GM21526 (cell line): ENCODE data around the gene RPL19.

Experiments
- ATAC-seq: cut with Tn5 transposase; IDR thresholded peaks from one replicate; pipeline ENCODE4 v1.9.1; 2021; ENCODE audit warnings: moderate library complexity; ENCODE audit not compliant: unreplicated experiment, low FRiP score

Gene RPL19

GRCh38 chr17:39222866-39223834, 23.1 kb downstream of the RPL19 start:
- ATAC-seq, result no peak

GRCh38 chr17:39223907-39224777, 24.1 kb downstream of the RPL19 start:
- no peak for ATAC-seq

GRCh38 chr17:39224778-39225307, 24.8 kb downstream of the RPL19 start:
- ATAC-seq, result no peak

- no peak for ATAC-seq
These were observed 25.4 kb downstream of the RPL19 start, which contains the start of gene STAC2 for GRCh38 chr17:39225308-39225958. TSS of gene STAC2 (minus strand) at chr17:39225945. CDS start at chr17:39225502, 443 bp downstream.

- ATAC-seq, result no peak
These were observed 26.0 kb downstream of the RPL19 start for GRCh38 chr17:39225959-39226683.

- ATAC-seq, result no peak
These were observed 27.4 kb downstream of the RPL19 start for GRCh38 chr17:39227364-39227919.

GRCh38 chr17:39229274-39229913, 29.3 kb downstream of the RPL19 start:
- no peak for ATAC-seq

GRCh38 chr17:39230361-39230760, 30.3 kb downstream of the RPL19 start:
- no peak for ATAC-seq

- no peak for ATAC-seq
These were observed 31.0 kb downstream of the RPL19 start for GRCh38 chr17:39231091-39231561.

DNA sequence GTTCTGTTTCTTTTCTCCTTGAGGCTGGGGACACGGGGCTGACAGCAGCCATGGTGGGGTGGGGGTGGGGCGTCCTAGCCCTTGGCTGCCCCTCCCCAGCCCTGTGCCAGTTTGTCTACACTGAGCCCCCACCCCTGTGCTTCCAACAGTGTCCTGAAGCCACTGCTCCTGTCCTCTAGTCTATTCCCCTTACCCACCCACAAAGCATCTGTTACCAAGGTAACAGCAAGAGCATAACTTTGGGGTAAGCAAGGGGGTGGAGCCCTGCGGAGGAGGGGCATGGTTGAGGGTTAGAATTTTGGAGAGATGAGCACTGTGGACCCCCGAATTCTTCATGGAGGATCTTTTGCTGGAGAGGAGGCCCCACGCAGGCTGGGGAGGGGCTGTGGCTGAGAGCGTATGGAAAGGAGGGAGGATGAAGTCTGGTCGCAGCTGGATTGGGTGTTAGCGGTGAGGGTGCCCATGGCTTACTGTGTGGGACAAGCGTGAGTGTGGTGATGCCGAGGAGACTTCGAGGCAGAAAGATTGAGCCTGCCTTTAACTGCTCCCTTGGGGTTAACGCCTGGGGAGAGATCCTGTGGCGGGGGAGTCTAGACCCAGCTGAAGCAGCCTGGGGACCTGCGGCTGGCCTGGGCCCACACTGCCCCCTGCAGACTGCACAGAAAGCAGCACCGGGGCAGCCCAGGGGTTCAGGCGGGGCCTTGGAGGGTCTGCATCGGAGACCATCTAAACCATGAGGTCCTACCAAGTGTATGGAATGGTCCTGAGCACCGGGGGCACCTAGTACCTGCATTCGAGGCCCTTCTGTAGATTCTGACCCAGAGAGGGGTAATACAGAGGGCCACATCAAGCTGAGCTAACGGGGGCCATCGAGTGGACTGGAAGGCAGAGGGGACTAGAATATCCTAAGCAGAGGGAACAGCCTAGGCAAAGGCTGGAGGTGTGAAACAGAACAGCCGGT, 31.8 kb downstream of the RPL19 start:
- no peak for ATAC-seq

GRCh38 chr17:39235555-39236449, 35.7 kb downstream of the RPL19 start:
- ATAC-seq, result no peak

- no peak for ATAC-seq
These were observed 36.4 kb downstream of the RPL19 start for GRCh38 chr17:39236450-39236927.

DNA sequence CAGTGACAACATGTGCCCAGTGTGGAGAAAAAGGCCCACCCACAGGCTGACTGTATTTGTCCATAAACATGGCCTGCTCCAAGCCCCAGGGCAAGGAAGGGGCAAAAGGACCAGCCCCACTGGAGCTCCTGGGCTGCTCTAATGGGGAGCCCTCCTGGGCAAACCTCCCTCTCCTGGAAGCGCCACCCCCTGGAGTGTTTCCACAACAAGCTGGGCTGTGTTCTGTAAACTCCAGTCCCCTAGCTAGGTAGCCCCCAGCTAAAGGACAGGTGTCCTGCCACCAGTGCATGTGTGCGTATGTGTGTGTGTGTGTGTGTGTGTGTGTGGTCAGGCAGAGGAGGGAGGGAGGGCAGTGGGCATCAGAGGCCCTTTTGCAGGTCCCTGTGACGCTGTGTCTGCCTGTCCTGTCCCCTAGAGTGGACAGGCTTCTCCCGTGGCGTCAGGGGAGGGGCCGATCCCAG, 36.9 kb downstream of the RPL19 start:
- no peak for ATAC-seq

DNA sequence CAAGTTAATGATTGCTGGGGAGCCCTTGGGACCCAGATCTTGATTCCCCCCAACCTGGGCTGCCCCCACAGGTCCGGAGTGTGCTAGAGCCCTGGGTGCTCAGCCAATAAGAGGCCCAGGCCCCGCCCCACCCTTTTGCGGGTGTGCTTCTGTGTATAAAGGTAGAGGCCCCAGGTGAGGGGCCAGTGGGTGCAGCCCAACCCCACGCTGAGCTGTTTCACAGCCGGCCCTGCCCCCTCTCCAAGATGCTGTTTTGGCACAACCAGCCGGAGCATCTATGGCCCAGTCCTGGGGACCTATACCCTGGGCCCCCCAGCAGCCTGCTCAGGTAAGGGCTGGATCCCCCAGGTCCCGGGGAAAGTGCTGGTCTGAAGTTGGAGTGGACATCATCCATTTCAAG, 37.5 kb downstream of the RPL19 start:
- no peak for ATAC-seq

DNA sequence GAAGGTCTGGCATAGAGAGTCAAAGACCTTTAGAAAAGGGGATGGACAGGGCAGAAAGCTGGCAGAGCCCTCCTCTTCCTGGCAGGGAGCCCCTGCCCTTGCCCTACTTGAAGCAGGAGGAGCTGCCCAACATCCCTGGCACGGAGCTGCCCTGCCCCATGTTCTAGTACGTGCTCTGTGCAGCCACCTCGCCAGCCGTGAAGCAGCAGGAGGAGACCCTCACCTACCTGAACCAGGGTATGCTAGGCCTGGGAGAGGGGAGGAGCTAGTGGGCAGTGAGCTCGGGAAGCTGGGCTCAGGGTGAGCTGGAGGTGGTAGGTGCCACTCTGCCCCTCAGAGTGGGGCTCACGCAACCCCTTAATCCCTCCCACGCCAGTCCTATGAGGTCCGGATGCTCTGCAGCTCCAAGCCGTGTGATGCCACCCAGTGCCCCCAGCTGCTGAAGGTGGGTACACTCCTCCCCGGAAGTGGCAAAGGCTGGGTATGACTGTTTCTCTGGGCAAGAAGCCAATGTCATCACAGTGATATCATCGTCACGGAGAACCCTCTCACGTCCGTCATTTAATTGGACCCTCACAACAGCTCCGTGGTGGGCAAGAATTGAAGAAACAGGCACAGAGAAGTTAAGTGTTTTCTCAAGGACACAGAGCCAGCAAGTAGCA, 38.4 kb downstream of the RPL19 start:
- no peak for ATAC-seq
